Measurements from ENCODE around the gene KCP.

GRCh38 chr7:128878226-128879105 lies 32.0 kb downstream of the KCP start:
- TF ChIP-seq, protein P1, sequence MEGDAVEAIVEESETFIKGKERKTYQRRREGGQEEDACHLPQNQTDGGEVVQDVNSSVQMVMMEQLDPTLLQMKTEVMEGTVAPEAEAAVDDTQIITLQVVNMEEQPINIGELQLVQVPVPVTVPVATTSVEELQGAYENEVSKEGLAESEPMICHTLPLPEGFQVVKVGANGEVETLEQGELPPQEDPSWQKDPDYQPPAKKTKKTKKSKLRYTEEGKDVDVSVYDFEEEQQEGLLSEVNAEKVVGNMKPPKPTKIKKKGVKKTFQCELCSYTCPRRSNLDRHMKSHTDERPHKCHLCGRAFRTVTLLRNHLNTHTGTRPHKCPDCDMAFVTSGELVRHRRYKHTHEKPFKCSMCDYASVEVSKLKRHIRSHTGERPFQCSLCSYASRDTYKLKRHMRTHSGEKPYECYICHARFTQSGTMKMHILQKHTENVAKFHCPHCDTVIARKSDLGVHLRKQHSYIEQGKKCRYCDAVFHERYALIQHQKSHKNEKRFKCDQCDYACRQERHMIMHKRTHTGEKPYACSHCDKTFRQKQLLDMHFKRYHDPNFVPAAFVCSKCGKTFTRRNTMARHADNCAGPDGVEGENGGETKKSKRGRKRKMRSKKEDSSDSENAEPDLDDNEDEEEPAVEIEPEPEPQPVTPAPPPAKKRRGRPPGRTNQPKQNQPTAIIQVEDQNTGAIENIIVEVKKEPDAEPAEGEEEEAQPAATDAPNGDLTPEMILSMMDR (conservative IDR thresholded peaks at IDR 0.05; ENCODE audit: low read length) = no peak
- no peak for TF ChIP-seq EZH2phosphoT487 (IDR thresholded peaks at IDR 0.05; ENCODE audit: borderline replicate concordance)
